GM12874 (cell line): ENCODE measurements around the gene SHANK2.

ENCODE experiments used
- TF ChIP-seq, protein P1 (sequence below): IDR thresholded peaks from 2 replicates; pipeline ENCODE4 v1.5.1; 2011; ENCODE audit warnings: low read depth, mild to moderate bottlenecking, control low read depth, low read length, moderate library complexity; ENCODE audit not compliant: insufficient read depth

The SHANK2 gene

DNA sequence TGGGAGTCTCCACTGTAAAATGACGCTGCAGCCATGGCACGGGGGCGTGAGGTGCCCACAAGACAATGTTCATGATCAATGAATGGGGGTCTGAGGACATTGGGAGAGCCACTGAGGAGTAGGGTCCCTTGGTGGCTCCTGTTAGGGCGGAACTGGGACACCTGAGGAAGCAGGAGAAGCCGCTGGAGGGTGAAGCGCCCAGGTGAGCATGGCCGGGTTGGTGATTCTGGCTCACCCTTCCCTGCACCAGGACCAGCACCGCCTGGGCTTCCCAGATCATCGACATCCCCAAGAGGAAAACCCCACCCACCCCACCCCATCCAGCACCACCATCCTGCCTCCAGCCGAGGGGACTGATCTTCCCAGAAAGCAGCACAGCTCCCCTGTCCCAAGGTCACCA is 30.6 kb downstream of the SHANK2 start:
- TF ChIP-seq, protein P1, sequence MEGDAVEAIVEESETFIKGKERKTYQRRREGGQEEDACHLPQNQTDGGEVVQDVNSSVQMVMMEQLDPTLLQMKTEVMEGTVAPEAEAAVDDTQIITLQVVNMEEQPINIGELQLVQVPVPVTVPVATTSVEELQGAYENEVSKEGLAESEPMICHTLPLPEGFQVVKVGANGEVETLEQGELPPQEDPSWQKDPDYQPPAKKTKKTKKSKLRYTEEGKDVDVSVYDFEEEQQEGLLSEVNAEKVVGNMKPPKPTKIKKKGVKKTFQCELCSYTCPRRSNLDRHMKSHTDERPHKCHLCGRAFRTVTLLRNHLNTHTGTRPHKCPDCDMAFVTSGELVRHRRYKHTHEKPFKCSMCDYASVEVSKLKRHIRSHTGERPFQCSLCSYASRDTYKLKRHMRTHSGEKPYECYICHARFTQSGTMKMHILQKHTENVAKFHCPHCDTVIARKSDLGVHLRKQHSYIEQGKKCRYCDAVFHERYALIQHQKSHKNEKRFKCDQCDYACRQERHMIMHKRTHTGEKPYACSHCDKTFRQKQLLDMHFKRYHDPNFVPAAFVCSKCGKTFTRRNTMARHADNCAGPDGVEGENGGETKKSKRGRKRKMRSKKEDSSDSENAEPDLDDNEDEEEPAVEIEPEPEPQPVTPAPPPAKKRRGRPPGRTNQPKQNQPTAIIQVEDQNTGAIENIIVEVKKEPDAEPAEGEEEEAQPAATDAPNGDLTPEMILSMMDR: no peak

DNA sequence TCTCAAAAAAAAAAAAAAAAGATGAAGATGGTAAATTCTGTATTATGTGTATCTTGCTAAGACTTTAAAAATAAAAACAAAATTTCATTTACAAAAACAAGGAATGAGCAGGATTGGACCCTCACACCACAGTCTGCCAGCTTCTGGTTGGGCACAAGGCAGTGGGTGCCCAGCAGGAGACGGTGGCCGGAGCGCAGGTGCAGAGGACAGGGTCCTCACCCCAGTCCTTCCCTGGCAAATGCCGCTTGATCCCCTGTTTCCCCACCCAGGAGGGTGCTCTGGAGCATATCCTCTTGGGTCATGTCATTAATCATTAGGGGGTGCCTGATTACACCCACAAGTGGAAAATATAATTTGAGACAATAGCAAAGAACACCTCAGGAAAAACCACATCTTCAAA is 31.2 kb downstream of the SHANK2 start:
- TF ChIP-seq, protein P1: no peak

DNA sequence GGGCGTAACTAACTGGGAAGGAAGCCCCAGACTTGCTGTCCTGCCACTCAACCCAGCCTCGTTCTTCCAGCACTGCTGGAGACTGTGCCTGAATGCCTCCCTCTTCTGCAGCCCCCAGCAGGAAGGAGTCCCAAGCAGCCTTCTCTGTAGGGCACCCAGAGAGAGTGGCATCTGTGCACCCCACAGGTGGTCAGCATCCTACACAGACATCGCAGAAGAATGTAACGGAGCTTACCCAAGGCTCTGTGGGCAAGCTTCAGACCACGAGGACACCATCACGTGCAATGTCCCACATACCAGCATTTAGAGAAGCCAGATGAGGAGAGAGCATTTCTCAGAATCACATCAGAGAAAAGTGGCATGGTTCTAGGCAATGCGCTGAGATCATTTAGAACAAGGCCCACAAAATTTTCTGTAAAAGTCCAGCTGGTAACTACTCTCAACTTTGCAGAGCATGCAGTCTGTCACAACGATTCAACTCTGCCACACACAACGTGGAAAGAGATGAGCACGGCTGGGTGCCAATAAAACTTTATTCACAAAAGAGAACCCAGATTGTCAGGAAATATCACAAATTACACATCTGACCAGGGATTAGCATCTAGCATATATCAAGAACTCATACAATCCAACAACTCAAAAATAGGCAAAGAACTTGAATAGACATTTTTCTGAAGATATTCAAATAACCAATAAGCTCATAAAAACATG is 33.4 kb downstream of the SHANK2 start:
- TF ChIP-seq, protein P1: no peak

DNA sequence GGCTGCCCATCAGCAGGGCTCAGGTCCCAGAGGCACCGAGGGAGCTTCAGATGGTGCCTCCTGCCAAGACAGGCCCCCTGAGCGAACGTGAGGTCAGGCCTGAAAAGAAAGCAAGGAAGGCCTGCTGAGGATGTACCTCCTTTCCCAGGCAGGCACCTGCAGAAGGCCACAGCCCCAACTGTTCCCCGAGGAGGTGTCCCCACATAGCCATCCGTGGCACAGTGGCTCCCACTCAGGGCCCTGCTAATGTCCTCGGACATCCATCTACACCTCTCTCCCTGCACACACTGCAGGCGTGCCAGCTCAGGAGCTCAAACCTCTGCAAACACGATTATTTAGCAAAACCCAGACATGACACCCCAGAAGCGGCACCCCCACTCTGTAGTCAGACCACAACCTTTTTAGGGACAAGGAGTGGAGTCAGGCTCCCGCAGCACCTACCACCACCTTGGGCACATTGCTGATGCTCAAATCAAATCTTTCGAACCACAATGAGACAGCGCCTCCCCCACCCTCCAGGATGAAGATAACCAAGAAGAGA is 36.9 kb downstream of the SHANK2 start:
- TF ChIP-seq, protein P1: no peak

DNA sequence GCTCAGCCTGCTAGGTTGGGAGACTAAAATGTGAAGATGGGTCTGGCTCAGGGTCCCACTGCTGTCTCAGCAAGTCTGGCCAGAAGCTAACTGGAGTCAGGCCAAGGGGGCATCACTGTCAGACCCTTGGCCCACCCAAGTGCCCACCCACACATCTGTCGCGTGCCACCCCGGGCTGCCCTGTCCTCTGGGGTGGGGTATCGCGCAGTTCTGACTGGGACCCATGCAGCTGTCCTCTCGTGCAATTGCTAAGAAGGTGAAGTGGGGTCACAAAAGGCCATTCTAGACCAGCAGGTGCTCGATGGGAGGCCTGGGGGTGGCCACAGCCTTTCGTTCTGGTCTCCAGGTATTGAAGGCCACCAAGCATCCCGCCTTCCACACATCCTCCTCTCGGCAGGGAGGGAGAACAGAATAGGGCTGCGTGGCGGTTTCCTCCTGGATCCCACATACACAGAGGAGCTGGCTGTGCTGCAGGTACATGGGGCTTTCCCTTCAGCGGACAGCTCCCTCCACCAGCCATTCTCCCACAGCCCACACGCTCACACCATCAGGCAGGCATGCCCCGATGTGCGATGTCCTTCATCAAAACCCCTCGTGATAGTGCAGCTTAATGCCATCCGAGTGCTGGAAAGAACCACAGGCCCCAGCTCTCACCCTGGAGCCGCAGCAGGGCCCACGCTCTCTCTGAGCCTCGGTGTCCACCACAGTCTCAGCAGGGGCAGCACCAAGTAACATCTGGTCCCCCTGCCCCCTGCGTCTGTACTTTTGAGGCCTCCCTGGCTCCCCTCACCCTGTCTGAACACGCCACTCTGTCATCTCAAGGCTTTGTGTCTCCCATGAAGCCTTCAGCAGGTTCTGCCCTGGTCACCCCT is 37.6 kb downstream of the SHANK2 start:
- TF ChIP-seq, protein P1: no peak

GRCh38 chr11:71213696-71214552 is 38.5 kb downstream of the SHANK2 start:
- TF ChIP-seq, protein P1: no peak
